ENCODE measurements around the gene PTMS. TPM values are rescaled to one million over a fixed set of nuclear protein-coding genes. Genes with fewer than 3 reads are reported as not detected.

Gene PTMS
- total and polyA plus RNA-seq, 2 experiments from 2014 or later = 111 to 238 TPM

DNA sequence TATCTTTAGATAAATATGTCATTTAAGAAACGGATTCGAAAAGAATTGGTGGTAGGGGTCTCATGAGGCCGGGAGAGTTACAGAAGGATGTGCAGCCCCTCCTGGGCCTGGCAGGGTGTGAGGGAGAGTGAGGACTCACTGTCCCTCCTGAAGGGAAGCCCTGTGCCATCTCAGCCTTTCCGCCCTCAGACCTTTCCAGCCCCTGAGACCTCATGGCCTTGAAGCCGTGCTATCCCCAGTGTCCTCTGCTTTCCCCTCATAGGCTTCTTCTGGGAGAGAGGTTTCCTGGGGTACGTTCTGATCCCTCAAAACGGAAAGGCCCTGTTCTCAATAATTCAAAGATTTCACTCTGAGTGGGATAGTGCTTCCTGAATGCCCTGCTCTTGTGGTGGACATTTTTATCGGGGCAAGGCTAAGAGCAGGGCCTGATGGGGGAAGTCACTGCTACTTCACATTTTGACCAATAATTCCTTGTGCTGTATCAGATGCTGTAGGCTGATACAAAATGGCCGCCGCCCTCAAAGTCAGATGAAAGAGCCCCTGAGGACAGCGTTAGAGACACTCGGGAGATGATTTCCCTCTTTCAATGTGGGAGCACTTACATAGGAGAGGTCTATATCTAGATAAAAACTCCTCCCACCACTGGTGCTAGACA, 24.5 kb downstream of the PTMS start:
- no peak overlapping the region for H3K27ac Mint-ChIP-seq
- no peak overlapping the region for H3K4me3 ChIP-seq
- no peaks in the 10 kb centered on the region for H3K9me3 Mint-ChIP-seq
- H3K9me2 ChIP-seq (ENCODE audit: insufficient read depth) = no peaks in the 10 kb centered on the region
- no peak overlapping the region for H3K27ac ChIP-seq (ENCODE audit: low read depth)
- no peaks in the 10 kb centered on the region for H3F3A ChIP-seq (replicated peaks; ENCODE audit: low read depth)
- DNase-seq (ENCODE audit: low spot score) (no peak), ATAC-seq (no peak)
- no peak overlapping the region for H3K4me2 ChIP-seq
- H3K4me1 ChIP-seq (ENCODE audit: insufficient read depth) = peaks cover 22% of the 10 kb centered on the region
- no peak overlapping the region for H3K4me3 Mint-ChIP-seq
- H3K79me2 ChIP-seq (replicated peaks; ENCODE audit: insufficient read depth) = no peaks in the 10 kb centered on the region
- TF ChIP-seq CTCF (conservative IDR thresholded peaks at IDR 0.05; ENCODE audit: low read depth in 2 of 2) = no peak
- TF ChIP-seq, protein P1, sequence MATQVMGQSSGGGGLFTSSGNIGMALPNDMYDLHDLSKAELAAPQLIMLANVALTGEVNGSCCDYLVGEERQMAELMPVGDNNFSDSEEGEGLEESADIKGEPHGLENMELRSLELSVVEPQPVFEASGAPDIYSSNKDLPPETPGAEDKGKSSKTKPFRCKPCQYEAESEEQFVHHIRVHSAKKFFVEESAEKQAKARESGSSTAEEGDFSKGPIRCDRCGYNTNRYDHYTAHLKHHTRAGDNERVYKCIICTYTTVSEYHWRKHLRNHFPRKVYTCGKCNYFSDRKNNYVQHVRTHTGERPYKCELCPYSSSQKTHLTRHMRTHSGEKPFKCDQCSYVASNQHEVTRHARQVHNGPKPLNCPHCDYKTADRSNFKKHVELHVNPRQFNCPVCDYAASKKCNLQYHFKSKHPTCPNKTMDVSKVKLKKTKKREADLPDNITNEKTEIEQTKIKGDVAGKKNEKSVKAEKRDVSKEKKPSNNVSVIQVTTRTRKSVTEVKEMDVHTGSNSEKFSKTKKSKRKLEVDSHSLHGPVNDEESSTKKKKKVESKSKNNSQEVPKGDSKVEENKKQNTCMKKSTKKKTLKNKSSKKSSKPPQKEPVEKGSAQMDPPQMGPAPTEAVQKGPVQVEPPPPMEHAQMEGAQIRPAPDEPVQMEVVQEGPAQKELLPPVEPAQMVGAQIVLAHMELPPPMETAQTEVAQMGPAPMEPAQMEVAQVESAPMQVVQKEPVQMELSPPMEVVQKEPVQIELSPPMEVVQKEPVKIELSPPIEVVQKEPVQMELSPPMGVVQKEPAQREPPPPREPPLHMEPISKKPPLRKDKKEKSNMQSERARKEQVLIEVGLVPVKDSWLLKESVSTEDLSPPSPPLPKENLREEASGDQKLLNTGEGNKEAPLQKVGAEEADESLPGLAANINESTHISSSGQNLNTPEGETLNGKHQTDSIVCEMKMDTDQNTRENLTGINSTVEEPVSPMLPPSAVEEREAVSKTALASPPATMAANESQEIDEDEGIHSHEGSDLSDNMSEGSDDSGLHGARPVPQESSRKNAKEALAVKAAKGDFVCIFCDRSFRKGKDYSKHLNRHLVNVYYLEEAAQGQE (IDR thresholded peaks at IDR 0.05; ENCODE audit: unreplicated experiment) = no peak
- no peak for TF ChIP-seq POLR2AphosphoS5 (IDR thresholded peaks at IDR 0.05; ENCODE audit: low read depth)
- TF ChIP-seq ZNF114 (CRISPR knock-in tag; IDR thresholded peaks at IDR 0.05) = no peak
- no peak for TF ChIP-seq EZH2 (IDR thresholded peaks at IDR 0.05; ENCODE audit: low read depth, unreplicated experiment)
- TF ChIP-seq CREB1 (CRISPR knock-in tag; IDR thresholded peaks at IDR 0.05; ENCODE audit: low read depth) = no peak
- TF ChIP-seq ZNF331 (CRISPR knock-in tag; IDR thresholded peaks at IDR 0.05; ENCODE audit: low read depth) = no peak
- TF ChIP-seq STAT1 (IDR thresholded peaks at IDR 0.05; ENCODE audit: unreplicated experiment) = no peak
- no peak for TF ChIP-seq ETS1 (IDR thresholded peaks at IDR 0.05)
- no peak for TF ChIP-seq EZH2phosphoT487 (IDR thresholded peaks at IDR 0.05; ENCODE audit: unreplicated experiment)
- no peak for TF ChIP-seq JUNB (IDR thresholded peaks at IDR 0.05; ENCODE audit: unreplicated experiment)
- TF ChIP-seq ZNF462 (CRISPR knock-in tag; IDR thresholded peaks at IDR 0.05) = no peak
- TF ChIP-seq NANOG (IDR thresholded peaks at IDR 0.05; ENCODE audit: borderline replicate concordance) = no peak
- H3K27me3 Mint-ChIP-seq (ENCODE audit: insufficient read depth, low read depth, poor library complexity) = peaks cover 12% of the 10 kb centered on the region
- peaks cover 29% of the 10 kb centered on the region for H3K4me1 Mint-ChIP-seq
- H4K20me1 ChIP-seq (replicated peaks; ENCODE audit: insufficient read depth) = no peaks in the 10 kb centered on the region
- no peaks in the 10 kb centered on the region for H3K36me3 ChIP-seq (ENCODE audit: insufficient read depth)
- H3K27me3 ChIP-seq (ENCODE audit: insufficient read depth) = no peaks in the 10 kb centered on the region
- no peak overlapping the region; the same call in 1 of the 2 replicates for H2AFZ ChIP-seq
- no peaks in the 10 kb centered on the region; the same call in 2 of the 3 replicates for H3K36me3 Mint-ChIP-seq (ENCODE audit: low read depth)

All from GM23338 (cell line).